ENCODE results near the gene IGSF3. TPM values are rescaled to one million over a fixed set of nuclear protein-coding genes. Genes with fewer than 3 reads are reported as not detected.

IGSF3 gene
- total and polyA plus RNA-seq, 2 of the 13 experiments (the other 11 are each of a cell fraction or from before 2014, with no cell fraction given) = 0.11 to 0.16 TPM

DNA sequence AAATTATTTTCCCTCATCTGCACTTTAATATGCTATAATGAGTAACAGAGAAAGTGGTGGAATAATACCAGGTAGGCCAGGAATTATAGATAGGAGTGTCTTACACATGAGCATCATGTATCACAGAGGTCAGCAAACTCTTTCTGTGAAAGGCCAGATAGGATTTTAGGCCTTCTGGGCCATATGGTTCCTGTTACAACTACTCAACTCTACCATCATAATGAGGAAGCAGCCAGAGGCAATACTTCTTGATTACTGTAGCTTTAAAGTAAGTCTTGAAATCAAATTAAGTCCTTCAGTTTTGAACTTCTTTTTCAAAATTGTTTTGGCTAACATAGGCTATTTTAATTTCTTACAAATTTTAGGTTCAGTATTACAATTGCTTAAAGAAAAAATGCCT is 32.1 kb upstream of the IGSF3 start (continued):
- TF ChIP-seq PBX3 (CRISPR knock-in tag; IDR thresholded peaks at IDR 0.05; ENCODE audit: borderline replicate concordance) (no peak), ZNF781 (CRISPR knock-in tag; IDR thresholded peaks at IDR 0.05; ENCODE audit: borderline replicate concordance, not compliant biosample characterization) (no peak), REXO4 (CRISPR knock-in tag; IDR thresholded peaks at IDR 0.05; ENCODE audit: borderline replicate concordance) (no peak), JARID2 (CRISPR knock-in tag; IDR thresholded peaks at IDR 0.05; ENCODE audit: insufficient replicate concordance) (no peak)

DNA sequence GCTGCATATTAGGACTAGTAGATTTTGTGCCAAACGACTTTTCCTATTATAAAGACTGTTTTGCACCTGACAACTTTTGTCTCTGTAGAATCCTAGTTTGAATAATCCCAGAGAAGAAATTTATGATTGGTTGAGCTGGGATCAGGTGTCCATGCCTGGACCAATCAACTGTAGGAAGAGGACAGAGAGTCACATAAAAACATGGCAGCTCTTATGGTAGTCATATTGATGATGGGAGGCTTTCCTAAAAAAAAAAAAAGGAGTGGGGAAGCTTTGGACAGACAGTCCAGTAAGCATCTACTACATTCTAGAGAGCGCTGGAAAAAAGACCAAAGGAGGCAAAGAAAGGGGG is 30.7 kb upstream of the IGSF3 start:
- ChIA-PET CTCF (ENCODE audit: low intra/inter-chr PET ratio, low total read pairs) (no interaction called here), POLR2A (no interaction called here)
- Histone ChIP-seq H3K79me2 (ENCODE audit: insufficient read depth, low read length) (no peaks in the 10 kb centered on the region), H3K27me3 (ENCODE audit: control insufficient read depth in 1 of 2, insufficient read depth in 2 of 2, low read length in 2 of 2) (no peaks in the 10 kb centered on the region), H3K27ac (ENCODE audit: extremely low read length, insufficient read depth, low read length) (no peak overlapping the region), H3K4me3 (replicated peaks in 1 of 3; ENCODE audit: insufficient read depth in 1 of 3, low read depth in 2 of 3, low read length in 3 of 3) (no peak overlapping the region), H2AFZ (ENCODE audit: low read length) (no peak overlapping the region), H3K4me2 (ENCODE audit: low read depth, low read length) (no peak overlapping the region), H3K36me3 (replicated peaks in 1 of 2; ENCODE audit: control insufficient read depth in 1 of 2, insufficient read depth in 2 of 2, low read length in 2 of 2) (no peaks in the 10 kb centered on the region), H3K9me3 (ENCODE audit: low read length) (no peaks in the 10 kb centered on the region), H4K20me1 (ENCODE audit: insufficient read depth, low read length) (no peaks in the 10 kb centered on the region), H3K4me1 (ENCODE audit: insufficient read depth, low read length) (no peaks in the 10 kb centered on the region), H3K9ac (ENCODE audit: insufficient read depth, low read depth, low read length) (no peak overlapping the region)
- ATAC-seq = no peak
- no peak for FAIRE-seq
- no peak for DNase-seq (ENCODE audit: low spot score)
- intact Hi-C loops (cut with micrococcal nuclease; ENCODE audit: unreplicated experiment) = no loop called here
- BruUV-seq (replicated peaks) = no TSS peak
- in situ Hi-C loops (cut with HindIII; ENCODE audit: extremely low pct_ligation_motif_present, low pct_unique_long_range_greater_than_20kb) = no loop called here
- 21% methylated on average over 2 of the region's 2 CpGs for WGBS (ENCODE audit: low lambda C conversion rate)
- TF ChIP-seq ZNF720 (CRISPR knock-in tag; IDR thresholded peaks at IDR 0.05) (no peak), ZNF224 (CRISPR knock-in tag; IDR thresholded peaks at IDR 0.05) (no peak), HCFC1 (IDR thresholded peaks at IDR 0.05; ENCODE audit: low read depth, low read length) (no peak), GTF2F1 (IDR thresholded peaks at IDR 0.05; ENCODE audit: low read length) (no peak), ZBTB8A (CRISPR knock-in tag; IDR thresholded peaks at IDR 0.05; ENCODE audit: borderline replicate concordance, low read depth) (no peak), NFE2 (CRISPR knock-in tag; IDR thresholded peaks at IDR 0.05) (no peak), ZBTB39 (CRISPR knock-in tag; IDR thresholded peaks at IDR 0.05) (no peak), AHDC1 (CRISPR knock-in tag; IDR thresholded peaks at IDR 0.05; ENCODE audit: borderline replicate concordance) (no peak), ZMYM3 (CRISPR knock-in tag; IDR thresholded peaks at IDR 0.05) (no peak)
- TF ChIP-seq, protein P1, sequence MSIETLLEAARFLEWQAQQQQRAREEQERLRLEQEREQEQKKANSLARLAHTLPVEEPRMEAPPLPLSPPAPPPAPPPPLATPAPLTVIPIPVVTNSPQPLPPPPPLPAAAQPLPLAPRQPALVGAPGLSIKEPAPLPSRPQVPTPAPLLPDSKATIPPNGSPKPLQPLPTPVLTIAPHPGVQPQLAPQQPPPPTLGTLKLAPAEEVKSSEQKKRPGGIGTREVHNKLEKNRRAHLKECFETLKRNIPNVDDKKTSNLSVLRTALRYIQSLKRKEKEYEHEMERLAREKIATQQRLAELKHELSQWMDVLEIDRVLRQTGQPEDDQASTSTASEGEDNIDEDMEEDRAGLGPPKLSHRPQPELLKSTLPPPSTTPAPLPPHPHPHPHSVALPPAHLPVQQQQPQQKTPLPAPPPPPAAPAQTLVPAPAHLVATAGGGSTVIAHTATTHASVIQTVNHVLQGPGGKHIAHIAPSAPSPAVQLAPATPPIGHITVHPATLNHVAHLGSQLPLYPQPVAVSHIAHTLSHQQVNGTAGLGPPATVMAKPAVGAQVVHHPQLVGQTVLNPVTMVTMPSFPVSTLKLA (IDR thresholded peaks at IDR 0.05) = no peak
